Measurements from ENCODE around the gene GAS2L2. TPM values are rescaled to one million over a fixed set of nuclear protein-coding genes. Genes with fewer than 3 reads are reported as not detected.

Gene GAS2L2
- total RNA-seq, 1 donor from 2014 or later, result not detected

- Histone ChIP-seq H3K9me3 (no peaks in the 10 kb centered on the region), H3K27me3 (no peaks in the 10 kb centered on the region), H3K4me3 (no peak overlapping the region), H3K36me3 (no peaks in the 10 kb centered on the region), H3K27ac (no peak overlapping the region), H3K4me1 (peaks cover 25% of the 10 kb centered on the region)
- intact Hi-C loops (cut with DNase I), result no loop called here
- DNase-seq (ENCODE audit: extremely low spot score in 2 of 2), result peak in 1 of 2 donors; percentile 43
- TF ChIP-seq CTCF (IDR thresholded peaks at IDR 0.05), result no peak
- no peak for TF ChIP-seq POLR2AphosphoS5 (IDR thresholded peaks at IDR 0.05; ENCODE audit: insufficient read depth in 1 of 2, low read depth in 1 of 2)
- TF ChIP-seq POLR2A (IDR thresholded peaks at IDR 0.05), result no peak
Observed at GRCh38 chr17:35796942-35797341, 43.9 kb upstream of the GAS2L2 start.

- intact Hi-C loops (cut with DNase I), result no loop called here
- DNase-seq (ENCODE audit: extremely low spot score in 2 of 2), result peak in 1 of 2 donors; percentile 61
- Histone ChIP-seq H3K36me3 (no peaks in the 10 kb centered on the region), H3K9me3 (no peaks in the 10 kb centered on the region), H3K27me3 (no peaks in the 10 kb centered on the region), H3K27ac (no peak overlapping the region), H3K4me1 (peaks cover 15% of the 10 kb centered on the region), H3K4me3 (peak overlapping the region; percentile 55 to 62)
- TF ChIP-seq POLR2A (IDR thresholded peaks at IDR 0.05), result no peak
- no peak for TF ChIP-seq CTCF (IDR thresholded peaks at IDR 0.05)
- no peak for TF ChIP-seq POLR2AphosphoS5 (IDR thresholded peaks at IDR 0.05; ENCODE audit: insufficient read depth in 1 of 2, low read depth in 1 of 2)
Observed at GRCh38 chr17:35795871-35796265, 42.8 kb upstream of the GAS2L2 start.

- Histone ChIP-seq H3K27me3 (no peaks in the 10 kb centered on the region), H3K9me3 (no peaks in the 10 kb centered on the region), H3K4me1 (peaks cover 11% of the 10 kb centered on the region), H3K27ac (no peak within 1 kb of the TSS), H3K4me3 (peak within 1 kb of the TSS; percentile 55 to 62), H3K36me3 (no peaks in the 10 kb centered on the region)
- intact Hi-C loops (cut with DNase I), result no loop called here
- peak in 1 of 2 donors; percentile 46 for DNase-seq (ENCODE audit: extremely low spot score in 2 of 2)
- no peak for TF ChIP-seq CTCF (IDR thresholded peaks at IDR 0.05)
Observed at GRCh38 chr17:35795007-35795870, 42.2 kb upstream of the GAS2L2 start, which contains the start of gene MMP28. Gene MMP28, minus strand, starts transcription at chr17:35795641. Its CDS starts 264 bp downstream, at chr17:35795377.

GRCh38 chr17:35793257-35793656, 40.2 kb upstream of the GAS2L2 start:
- Histone ChIP-seq H3K4me1 (peaks cover 15% of the 10 kb centered on the region), H3K36me3 (no peaks in the 10 kb centered on the region), H3K27me3 (no peaks in the 10 kb centered on the region), H3K9me3 (no peaks in the 10 kb centered on the region), H3K27ac (no peak overlapping the region), H3K4me3 (no peak overlapping the region)
- peak in 1 of 2 donors; percentile 37 for DNase-seq (ENCODE audit: extremely low spot score in 2 of 2)
- TF ChIP-seq POLR2A (IDR thresholded peaks at IDR 0.05) (no peak), CTCF (IDR thresholded peaks at IDR 0.05) (no peak), POLR2AphosphoS5 (IDR thresholded peaks at IDR 0.05; ENCODE audit: insufficient read depth in 1 of 2, low read depth in 1 of 2) (no peak)
- intact Hi-C loops (cut with DNase I), result no loop called here

GRCh38 chr17:35791681-35792350, 38.8 kb upstream of the GAS2L2 start:
- Histone ChIP-seq H3K4me1 (peaks cover 29% of the 10 kb centered on the region), H3K27ac (no peak overlapping the region), H3K9me3 (no peaks in the 10 kb centered on the region), H3K27me3 (no peaks in the 10 kb centered on the region), H3K4me3 (no peak overlapping the region), H3K36me3 (no peaks in the 10 kb centered on the region)
- DNase-seq (ENCODE audit: extremely low spot score in 2 of 2), result no peak
- intact Hi-C loops (cut with DNase I), result no loop called here
- no peak for TF ChIP-seq POLR2AphosphoS5 (IDR thresholded peaks at IDR 0.05; ENCODE audit: insufficient read depth in 1 of 2, low read depth in 1 of 2)
- no peak for TF ChIP-seq POLR2A (IDR thresholded peaks at IDR 0.05)
- no peak for TF ChIP-seq CTCF (IDR thresholded peaks at IDR 0.05)

All from vagina (tissue), 2 donors.